ENCODE measurements around the gene CATSPER1.

GRCh38 chr11:66014804-66015453, 11.3 kb downstream of the CATSPER1 start:
- TF ChIP-seq CTCF (IDR thresholded peaks at IDR 0.05; ENCODE audit: insufficient read depth, low read depth, low read length) (no peak), EZH2 (IDR thresholded peaks at IDR 0.05; ENCODE audit: insufficient read depth, low read length) (no peak)

Data from astrocyte (in vitro differentiated cells and primary cell).